Measurements from ENCODE around the gene NRXN3.

GRCh38 chr14:78614593-78614992 lies 444.4 kb downstream of the NRXN3 start:
- TF ChIP-seq, protein P1, sequence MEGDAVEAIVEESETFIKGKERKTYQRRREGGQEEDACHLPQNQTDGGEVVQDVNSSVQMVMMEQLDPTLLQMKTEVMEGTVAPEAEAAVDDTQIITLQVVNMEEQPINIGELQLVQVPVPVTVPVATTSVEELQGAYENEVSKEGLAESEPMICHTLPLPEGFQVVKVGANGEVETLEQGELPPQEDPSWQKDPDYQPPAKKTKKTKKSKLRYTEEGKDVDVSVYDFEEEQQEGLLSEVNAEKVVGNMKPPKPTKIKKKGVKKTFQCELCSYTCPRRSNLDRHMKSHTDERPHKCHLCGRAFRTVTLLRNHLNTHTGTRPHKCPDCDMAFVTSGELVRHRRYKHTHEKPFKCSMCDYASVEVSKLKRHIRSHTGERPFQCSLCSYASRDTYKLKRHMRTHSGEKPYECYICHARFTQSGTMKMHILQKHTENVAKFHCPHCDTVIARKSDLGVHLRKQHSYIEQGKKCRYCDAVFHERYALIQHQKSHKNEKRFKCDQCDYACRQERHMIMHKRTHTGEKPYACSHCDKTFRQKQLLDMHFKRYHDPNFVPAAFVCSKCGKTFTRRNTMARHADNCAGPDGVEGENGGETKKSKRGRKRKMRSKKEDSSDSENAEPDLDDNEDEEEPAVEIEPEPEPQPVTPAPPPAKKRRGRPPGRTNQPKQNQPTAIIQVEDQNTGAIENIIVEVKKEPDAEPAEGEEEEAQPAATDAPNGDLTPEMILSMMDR (IDR thresholded peaks at IDR 0.05): no peak
- no peak for TF ChIP-seq EZH2 (IDR thresholded peaks at IDR 0.05; ENCODE audit: borderline replicate concordance, insufficient read depth, low read depth, low read length, poor library complexity, severe bottlenecking)
